ENCODE data around the gene ADM5. TPM values are rescaled to one million over a fixed set of nuclear protein-coding genes. Genes with fewer than 3 reads are reported as not detected.

Gene ADM5
- total and polyA plus RNA-seq, 2 donors (not counting 1 experiment from before 2014, with no cell fraction given), result 0.06 to 0.33 TPM

DNA sequence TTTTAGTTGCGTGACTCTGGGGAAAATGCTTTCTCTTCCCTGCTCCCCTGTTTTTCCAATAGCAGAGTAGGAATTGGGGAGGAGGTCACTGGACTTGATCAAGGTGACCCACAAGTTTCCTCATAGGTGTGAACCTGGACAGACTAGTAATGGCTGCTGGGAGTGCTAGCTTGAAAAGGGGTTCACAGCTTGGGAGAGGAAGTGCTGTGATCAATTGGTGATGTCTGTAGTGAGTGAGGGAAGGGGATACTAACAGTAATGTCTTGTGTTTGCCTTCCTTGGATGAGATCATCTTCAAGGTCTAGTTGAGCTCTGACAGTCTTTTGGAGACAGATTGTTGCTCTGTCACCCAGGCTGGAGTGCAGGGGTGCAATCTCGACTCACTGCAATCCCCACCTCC lies 21.9 kb upstream of the ADM5 start:
- no peak for DNase-seq (ENCODE audit: low read depth in 2 of 2)
- Histone ChIP-seq H3K27ac (ENCODE audit: insufficient read depth, low read length) (no peak overlapping the region), H2AFZ (ENCODE audit: low read length) (no peak overlapping the region), H3K4me2 (ENCODE audit: extremely low read depth, insufficient read depth, low read length) (peak overlapping the region; percentile 27), H3K4me1 (ENCODE audit: control insufficient read depth, extremely low read depth, insufficient read depth, low read length) (peaks cover 7% of the 10 kb centered on the region), H3K79me2 (ENCODE audit: control insufficient read depth, insufficient read depth, low read length) (peaks cover 16% of the 10 kb centered on the region), H3K4me3 (replicated peaks in 1 of 4; ENCODE audit: control extremely low read depth in 1 of 4, insufficient read depth in 1 of 4, low read depth in 3 of 4, low read length in 4 of 4) (no peak overlapping the region), H3K36me3 (ENCODE audit: control insufficient read depth, insufficient read depth, low read length) (peaks cover 3% of the 10 kb centered on the region), H3K9me3 (ENCODE audit: control insufficient read depth, insufficient read depth, low read depth, low read length) (no peaks in the 10 kb centered on the region), H4K20me1 (ENCODE audit: control insufficient read depth, extremely low read depth, insufficient read depth, low read length) (no peaks in the 10 kb centered on the region), H3K9ac (ENCODE audit: insufficient read depth, low read length) (no peak overlapping the region), H3K27me3 (ENCODE audit: control insufficient read depth, insufficient read depth, low read length) (no peaks in the 10 kb centered on the region)
- no peak for TF ChIP-seq EZH2 (IDR thresholded peaks at IDR 0.05; ENCODE audit: low read length, missing control alignments)

DNA sequence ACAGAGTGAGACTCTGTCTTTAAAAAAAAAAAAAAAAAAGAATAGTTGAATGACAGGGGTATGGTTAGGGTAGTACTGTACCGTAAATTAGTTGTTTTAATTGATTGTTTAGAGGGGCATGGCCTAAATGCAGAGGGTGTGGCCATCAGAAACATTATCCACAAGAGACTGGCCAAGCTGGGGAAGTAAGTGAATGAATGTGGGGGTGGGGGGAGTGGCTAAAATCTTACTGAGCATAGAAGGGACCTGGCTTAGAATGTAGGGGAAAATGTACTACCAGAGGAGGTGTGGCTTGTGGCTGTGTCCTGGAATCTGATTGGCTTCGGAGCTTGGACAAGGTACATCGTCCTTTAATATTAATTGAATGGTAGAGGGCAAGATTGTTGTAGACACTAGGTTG lies 19.9 kb upstream of the ADM5 start:
- DNase-seq (ENCODE audit: low read depth in 2 of 2), result no peak
- Histone ChIP-seq H3K4me1 (ENCODE audit: control insufficient read depth, extremely low read depth, insufficient read depth, low read length) (peaks cover 7% of the 10 kb centered on the region), H3K4me2 (ENCODE audit: extremely low read depth, insufficient read depth, low read length) (no peak overlapping the region), H3K79me2 (ENCODE audit: control insufficient read depth, insufficient read depth, low read length) (peaks cover 16% of the 10 kb centered on the region), H4K20me1 (ENCODE audit: control insufficient read depth, extremely low read depth, insufficient read depth, low read length) (no peaks in the 10 kb centered on the region), H2AFZ (ENCODE audit: low read length) (no peak overlapping the region), H3K27me3 (ENCODE audit: control insufficient read depth, insufficient read depth, low read length) (no peaks in the 10 kb centered on the region), H3K4me3 (replicated peaks in 1 of 4; ENCODE audit: control extremely low read depth in 1 of 4, insufficient read depth in 1 of 4, low read depth in 3 of 4, low read length in 4 of 4) (no peak overlapping the region), H3K36me3 (ENCODE audit: control insufficient read depth, insufficient read depth, low read length) (peaks cover 2% of the 10 kb centered on the region), H3K9me3 (ENCODE audit: control insufficient read depth, insufficient read depth, low read depth, low read length) (no peaks in the 10 kb centered on the region), H3K9ac (ENCODE audit: insufficient read depth, low read length) (no peak overlapping the region), H3K27ac (ENCODE audit: insufficient read depth, low read length) (no peak overlapping the region)
- TF ChIP-seq, protein P1, sequence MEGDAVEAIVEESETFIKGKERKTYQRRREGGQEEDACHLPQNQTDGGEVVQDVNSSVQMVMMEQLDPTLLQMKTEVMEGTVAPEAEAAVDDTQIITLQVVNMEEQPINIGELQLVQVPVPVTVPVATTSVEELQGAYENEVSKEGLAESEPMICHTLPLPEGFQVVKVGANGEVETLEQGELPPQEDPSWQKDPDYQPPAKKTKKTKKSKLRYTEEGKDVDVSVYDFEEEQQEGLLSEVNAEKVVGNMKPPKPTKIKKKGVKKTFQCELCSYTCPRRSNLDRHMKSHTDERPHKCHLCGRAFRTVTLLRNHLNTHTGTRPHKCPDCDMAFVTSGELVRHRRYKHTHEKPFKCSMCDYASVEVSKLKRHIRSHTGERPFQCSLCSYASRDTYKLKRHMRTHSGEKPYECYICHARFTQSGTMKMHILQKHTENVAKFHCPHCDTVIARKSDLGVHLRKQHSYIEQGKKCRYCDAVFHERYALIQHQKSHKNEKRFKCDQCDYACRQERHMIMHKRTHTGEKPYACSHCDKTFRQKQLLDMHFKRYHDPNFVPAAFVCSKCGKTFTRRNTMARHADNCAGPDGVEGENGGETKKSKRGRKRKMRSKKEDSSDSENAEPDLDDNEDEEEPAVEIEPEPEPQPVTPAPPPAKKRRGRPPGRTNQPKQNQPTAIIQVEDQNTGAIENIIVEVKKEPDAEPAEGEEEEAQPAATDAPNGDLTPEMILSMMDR (conservative IDR thresholded peaks at IDR 0.05 in 1 of 2, IDR thresholded peaks at IDR 0.05 in 1 of 2; ENCODE audit: low read depth in 1 of 2, low read length in 2 of 2), result no peak
- no peak for TF ChIP-seq EZH2 (IDR thresholded peaks at IDR 0.05; ENCODE audit: low read length, missing control alignments)

DNA sequence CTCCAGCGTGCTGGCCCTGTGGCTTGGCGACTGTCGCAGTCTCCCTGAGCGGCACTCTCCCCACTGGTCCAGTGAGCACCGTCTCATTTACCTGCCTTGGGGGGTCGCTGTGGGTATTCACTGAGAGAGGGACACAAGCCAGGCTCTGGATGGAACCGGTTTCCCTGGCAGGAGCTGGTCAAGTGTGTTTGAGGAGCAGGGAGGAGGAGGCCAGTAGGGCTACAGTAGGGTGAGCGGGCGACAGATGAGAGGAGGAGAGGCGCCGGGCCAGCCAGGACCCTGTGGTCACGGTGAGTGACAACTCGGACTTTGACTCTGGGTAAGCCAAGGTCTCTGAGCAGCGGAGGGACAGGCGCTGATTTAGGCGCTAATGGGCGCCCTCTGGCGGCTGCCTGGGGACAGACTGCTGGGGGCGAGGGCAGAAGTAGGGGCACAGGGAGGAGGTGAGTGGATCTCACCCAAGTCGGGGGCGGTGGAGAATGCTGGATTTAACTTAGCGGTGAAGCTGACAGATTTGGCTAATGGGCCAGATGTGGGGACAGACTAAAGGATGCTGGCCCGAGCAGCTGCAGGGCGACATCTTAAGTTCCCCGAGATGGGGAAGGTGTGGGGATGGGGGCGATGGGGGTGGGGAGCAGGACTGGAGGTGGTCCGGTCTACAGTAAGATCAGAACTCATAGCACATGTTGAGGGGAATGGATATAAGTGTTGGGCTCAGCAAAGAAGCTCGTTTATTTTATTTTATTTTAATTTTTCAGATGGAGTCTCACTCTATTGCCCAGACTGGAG lies 17.1 kb upstream of the ADM5 start:
- Histone ChIP-seq H3K27me3 (ENCODE audit: control insufficient read depth, insufficient read depth, low read length) (no peaks in the 10 kb centered on the region), H3K9ac (ENCODE audit: insufficient read depth, low read length) (no peak overlapping the region), H3K9me3 (ENCODE audit: control insufficient read depth, insufficient read depth, low read depth, low read length) (no peaks in the 10 kb centered on the region), H3K36me3 (ENCODE audit: control insufficient read depth, insufficient read depth, low read length) (peaks cover 2% of the 10 kb centered on the region), H2AFZ (ENCODE audit: low read length) (peak overlapping the region; percentile 93), H3K4me2 (ENCODE audit: extremely low read depth, insufficient read depth, low read length) (peak overlapping the region; percentile 44), H4K20me1 (ENCODE audit: control insufficient read depth, extremely low read depth, insufficient read depth, low read length) (no peaks in the 10 kb centered on the region), H3K27ac (ENCODE audit: insufficient read depth, low read length) (peak overlapping the region; percentile 38), H3K4me3 (replicated peaks in 1 of 4; ENCODE audit: control extremely low read depth in 1 of 4, insufficient read depth in 1 of 4, low read depth in 3 of 4, low read length in 4 of 4) (no peak overlapping the region), H3K4me1 (ENCODE audit: control insufficient read depth, extremely low read depth, insufficient read depth, low read length) (peaks cover 3% of the 10 kb centered on the region), H3K79me2 (ENCODE audit: control insufficient read depth, insufficient read depth, low read length) (peaks cover 2% of the 10 kb centered on the region)
- TF ChIP-seq, protein P1 (conservative IDR thresholded peaks at IDR 0.05 in 1 of 2, IDR thresholded peaks at IDR 0.05 in 1 of 2; ENCODE audit: low read depth in 1 of 2, low read length in 2 of 2), result peak; percentile 92 to 98
- no peak for TF ChIP-seq EZH2 (IDR thresholded peaks at IDR 0.05; ENCODE audit: low read length, missing control alignments)
- peak; percentile 52 to 66 for DNase-seq (ENCODE audit: low read depth in 2 of 2)

Measured in fibroblast of lung (primary cell).